Testis (tissue), 3 donors: ENCODE measurements around the gene DEK. TPM values are rescaled to one million over a fixed set of nuclear protein-coding genes. Genes with fewer than 3 reads are reported as not detected.
"Not testable (repeated sequence)": the region's sequence is repeated elsewhere in the genome, so short reads cannot be mapped to it uniquely, and the experiment has no call there.

Experiments
- DNase-seq: peaks from one replicate; pipeline ENCODE4 v3.0.0-alpha.2; 2019
- H3K27ac ChIP-seq, 2 donors: fragments of 200-600 bp; sonication (generic); one replicate each; pipeline ENCODE4 v1.5.1; 2019
- H3K27me3 ChIP-seq: fragments of 200-600 bp; sonication (generic); one replicate; pipeline ENCODE4 v1.5.1; 2019
- H3K36me3 ChIP-seq: fragments of 200-600 bp; sonication (generic); one replicate; pipeline ENCODE4 v1.5.1; 2017; ENCODE audit warnings: low read depth; ENCODE audit errors: missing control alignments
- H3K4me1 ChIP-seq: fragments of 200-600 bp; sonication (generic); one replicate; pipeline ENCODE4 v1.5.1; 2019
- H3K4me3 ChIP-seq, 2 donors: fragments of 200-600 bp; sonication (generic); one replicate each; pipeline ENCODE4 v1.5.1; 2017 to 2019
- H3K9me3 ChIP-seq: fragments of 200-600 bp; sonication (generic); one replicate; pipeline ENCODE4 v1.5.1; 2017
- CTCF ChIP-seq, 3 experiments: fragments of 450-650 bp in 2 of 3; fragments of 200-600 bp in 1 of 3; sonication (generic) in 1 of 3; IDR thresholded peaks; one replicate each; pipeline ENCODE4 v1.5.1; 2016 to 2019; ENCODE audit warnings: antibody characterized with exemption in 3 of 3, mild to moderate bottlenecking in 2 of 3, moderate library complexity in 1 of 3
- POLR2A ChIP-seq: fragments of 450-650 bp; IDR thresholded peaks from one replicate; pipeline ENCODE4 v1.6.1; 2017; ENCODE audit warnings: antibody characterized with exemption, mild to moderate bottlenecking, moderate library complexity
- WGBS, 2 donors: methylation state at CpG; one replicate each; pipeline ENCODE4 v1.1.5; 2018; 5-methylcytosine and 5-hydroxymethylcytosine counted together
- intact Hi-C: fragments of 100-400 bp; cut with DNase I; formaldehyde crosslinking; loops from one replicate; pipeline ENCODE4 v1.15.1; 2023; ENCODE audit warnings: low total_unique reads
- polyA plus RNA-seq: library from polyadenylated mRNA; stranded (reverse); fragments of 350-450 nt; fragmentation: Illumina TruSeq; extraction: RNeasy Lipid Tissue Mini Kit (QIAGEN cat#74804); gene quantifications from one replicate; pipeline ENCODE4 v1.2.3, GENCODE V29; 2014; ENCODE audit warnings: low read depth, low replicate concordance; ENCODE audit not compliant: insufficient read depth
- total RNA-seq, 2 donors: library from RNA; depleted of rRNA; stranded (reverse); fragments of >200 nt; gene quantifications; one replicate each; pipeline ENCODE4 v1.2.3, GENCODE V29; 2016

The DEK gene
- total and polyA plus RNA-seq, 3 donors from 2014 or later: 14.0 to 65.2 (median 53.8) TPM

GRCh38 chr6:18209539-18210197 is 54.7 kb downstream of the DEK start:
- WGBS, 2 donors: 79 to 85% methylated on average over 12 of the region's 12 CpGs
- Histone ChIP-seq H3K27me3 (no peaks in the 10 kb centered on the region), H3K27ac (no peak overlapping the region), H3K36me3 (no peaks in the 10 kb centered on the region), H3K4me3 (no peak overlapping the region), H3K4me1 (no peaks in the 10 kb centered on the region), H3K9me3 (no peaks in the 10 kb centered on the region)
- intact Hi-C loops: no loop called here
- DNase-seq: no peak
- TF ChIP-seq CTCF (IDR thresholded peaks at IDR 0.05): no peak
- no peak for TF ChIP-seq POLR2A

- H3K27me3 ChIP-seq, intact Hi-C loops, H3K4me3 ChIP-seq, H3K27ac ChIP-seq, H3K9me3 ChIP-seq, DNase-seq, H3K36me3 ChIP-seq, H3K4me1 ChIP-seq: not testable (repeated sequence)
- WGBS, 2 donors: 90 to 96% methylated on average over 9 of the region's 9 CpGs
Measured at GRCh38 chr6:18208778-18209177, 55.6 kb downstream of the DEK start.

- H3K4me1 ChIP-seq: no peaks in the 10 kb centered on the region
- no peaks in the 10 kb centered on the region for H3K36me3 ChIP-seq
- TF ChIP-seq POLR2A (no peak), CTCF (IDR thresholded peaks at IDR 0.05) (no peak)
- H3K27ac ChIP-seq: no peak overlapping the region
- H3K4me3 ChIP-seq: no peak overlapping the region
- DNase-seq: no peak
- intact Hi-C loops: no loop called here
- H3K27me3 ChIP-seq: no peaks in the 10 kb centered on the region
- 75 to 83% methylated on average over 2 of the region's 2 CpGs for WGBS, 2 donors
- no peaks in the 10 kb centered on the region for H3K9me3 ChIP-seq
Measured at GRCh38 chr6:18207949-18208348, 56.4 kb downstream of the DEK start.

GRCh38 chr6:18207438-18207837 is 56.9 kb downstream of the DEK start:
- no peaks in the 10 kb centered on the region for H3K9me3 ChIP-seq
- WGBS, 2 donors: 59 to 72% methylated on average over 8 of the region's 8 CpGs
- no peak for DNase-seq
- no peaks in the 10 kb centered on the region for H3K27me3 ChIP-seq
- H3K27ac ChIP-seq: no peak overlapping the region
- intact Hi-C loops: no loop called here
- H3K4me1 ChIP-seq: no peaks in the 10 kb centered on the region
- no peak overlapping the region for H3K4me3 ChIP-seq
- H3K36me3 ChIP-seq: no peaks in the 10 kb centered on the region
- TF ChIP-seq CTCF (IDR thresholded peaks at IDR 0.05) (no peak), POLR2A (no peak)

GRCh38 chr6:18206591-18206990 is 57.7 kb downstream of the DEK start:
- no peaks in the 10 kb centered on the region for H3K9me3 ChIP-seq
- TF ChIP-seq CTCF (IDR thresholded peaks at IDR 0.05) (no peak), POLR2A (no peak)
- WGBS, 2 donors: 92 to 95% methylated on average over 6 of the region's 6 CpGs
- no peak overlapping the region for H3K4me3 ChIP-seq
- no peaks in the 10 kb centered on the region for H3K36me3 ChIP-seq
- DNase-seq: no peak
- H3K27me3 ChIP-seq: no peaks in the 10 kb centered on the region
- H3K27ac ChIP-seq: no peak overlapping the region
- no peaks in the 10 kb centered on the region for H3K4me1 ChIP-seq
- intact Hi-C loops: no loop called here
